Measurements from ENCODE around the gene ZMIZ1. TPM values are rescaled to one million over a fixed set of nuclear protein-coding genes. Genes with fewer than 3 reads are reported as not detected.
"Not testable (repeated sequence)": the region's sequence is repeated elsewhere in the genome, so short reads cannot be mapped to it uniquely, and the experiment has no call there.

ZMIZ1 gene
- total RNA-seq, 1 experiment from 2014 or later = 47.2 TPM

DNA sequence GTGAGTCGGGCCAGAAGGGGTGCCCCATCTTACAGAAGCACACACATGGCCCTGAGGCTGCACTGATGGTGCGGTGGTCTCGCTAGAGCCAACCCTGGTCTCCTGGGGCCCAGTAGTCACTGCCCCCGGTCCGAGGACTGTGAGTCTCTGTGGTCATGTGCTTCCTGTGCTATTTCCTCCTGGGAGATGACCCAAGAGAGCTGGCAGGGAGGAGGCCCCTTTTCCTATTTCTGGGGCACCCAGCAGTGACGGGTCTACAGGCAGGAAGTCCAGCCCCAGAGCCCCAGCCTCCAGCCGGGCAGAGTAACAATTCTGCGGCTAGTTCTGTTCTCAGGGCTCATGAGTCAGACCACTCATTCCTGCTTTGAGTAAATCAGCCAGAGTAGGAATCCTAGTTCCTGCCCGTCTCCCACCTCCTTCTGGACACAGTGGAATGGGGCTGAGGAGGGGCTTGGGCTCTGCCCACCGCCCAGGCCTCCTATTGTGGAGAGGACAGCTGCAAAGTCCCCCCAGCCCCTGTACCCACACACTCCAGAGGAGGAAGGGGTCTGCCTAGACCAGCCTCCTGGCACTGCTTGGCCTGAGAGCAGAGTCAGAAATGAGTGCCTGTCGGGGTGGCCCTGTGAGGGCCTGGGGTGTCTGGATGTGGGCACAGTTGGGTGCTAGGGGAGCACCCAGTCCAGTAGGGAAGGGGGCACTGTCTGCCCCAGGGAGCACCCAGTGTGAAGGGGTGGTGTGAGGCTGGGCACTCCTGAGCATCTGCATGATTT lies 198.0 kb downstream of the ZMIZ1 start:
- DNase-seq (ENCODE audit: low read depth) = peak; percentile 94

- no peak for DNase-seq (ENCODE audit: low read depth)
These were observed 198.7 kb downstream of the ZMIZ1 start for GRCh38 chr10:79267499-79267898.

- peak; percentile 14 for DNase-seq (ENCODE audit: low read depth)
These were observed 199.4 kb downstream of the ZMIZ1 start for GRCh38 chr10:79268161-79268601.

DNA sequence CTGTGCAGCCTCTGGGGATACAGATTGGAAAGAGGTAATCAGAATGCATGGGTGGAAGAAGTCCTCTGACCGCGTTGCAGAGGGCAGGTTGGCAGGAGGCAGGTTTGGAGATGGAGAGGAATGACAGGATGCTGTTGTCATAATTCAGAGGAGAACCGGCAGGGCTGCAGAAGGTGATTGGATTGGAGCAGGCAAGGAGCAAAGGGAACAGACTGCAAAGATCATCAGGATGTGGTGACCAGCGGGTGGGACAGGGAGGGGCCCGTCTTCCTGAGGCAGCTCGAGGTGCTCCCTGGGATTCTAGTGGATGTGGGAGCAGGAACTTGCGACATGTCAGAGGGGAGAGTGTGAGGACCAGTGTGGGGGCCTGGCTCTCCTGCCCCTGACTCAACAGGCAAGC lies 200.0 kb downstream of the ZMIZ1 start:
- DNase-seq (ENCODE audit: low read depth) = no peak

- no peak for DNase-seq (ENCODE audit: low read depth)
These were observed 200.7 kb downstream of the ZMIZ1 start for GRCh38 chr10:79269443-79269842.

GRCh38 chr10:79269969-79270368 lies 201.2 kb downstream of the ZMIZ1 start:
- no peak for DNase-seq (ENCODE audit: low read depth)

DNA sequence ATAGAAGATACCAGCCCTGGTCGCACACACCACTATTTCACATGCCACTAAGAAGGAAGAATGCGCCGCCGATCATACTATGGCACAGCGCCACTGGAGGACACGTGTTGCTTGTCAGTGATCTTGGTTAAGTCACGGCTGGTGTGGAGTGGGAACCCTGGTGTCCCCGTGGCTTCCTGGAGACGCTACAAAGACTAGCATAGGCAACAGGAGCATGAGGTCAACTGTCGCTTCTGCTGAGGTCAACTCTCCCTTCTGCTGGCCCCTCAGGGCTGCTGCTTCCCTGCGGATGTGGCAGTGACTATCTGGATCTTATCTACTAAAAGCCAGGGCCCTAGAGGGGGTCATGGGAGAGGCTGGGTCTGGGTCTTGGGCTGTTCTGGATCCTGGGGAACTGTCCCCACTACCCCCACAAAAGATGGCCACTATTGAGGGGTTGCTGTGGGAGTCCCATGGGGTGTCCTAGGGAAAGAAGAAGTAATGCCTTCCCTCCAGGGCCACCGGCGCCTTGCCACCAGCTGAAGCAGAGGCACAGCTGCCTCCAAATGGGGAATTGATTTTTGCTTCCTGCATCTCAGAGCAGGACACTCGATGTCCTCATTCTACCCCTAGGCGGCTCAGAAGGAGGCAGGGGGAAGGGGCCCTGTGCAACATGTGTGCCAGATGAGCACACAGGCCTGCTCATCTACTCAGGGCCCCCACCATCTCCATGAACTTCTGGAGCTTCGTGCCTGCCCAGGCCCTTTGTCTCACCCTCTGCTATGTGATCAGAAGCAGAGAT lies 201.9 kb downstream of the ZMIZ1 start:
- no peak for DNase-seq (ENCODE audit: low read depth)

- DNase-seq (ENCODE audit: low read depth) = no peak
These were observed 203.6 kb downstream of the ZMIZ1 start for GRCh38 chr10:79272353-79272752.

DNA sequence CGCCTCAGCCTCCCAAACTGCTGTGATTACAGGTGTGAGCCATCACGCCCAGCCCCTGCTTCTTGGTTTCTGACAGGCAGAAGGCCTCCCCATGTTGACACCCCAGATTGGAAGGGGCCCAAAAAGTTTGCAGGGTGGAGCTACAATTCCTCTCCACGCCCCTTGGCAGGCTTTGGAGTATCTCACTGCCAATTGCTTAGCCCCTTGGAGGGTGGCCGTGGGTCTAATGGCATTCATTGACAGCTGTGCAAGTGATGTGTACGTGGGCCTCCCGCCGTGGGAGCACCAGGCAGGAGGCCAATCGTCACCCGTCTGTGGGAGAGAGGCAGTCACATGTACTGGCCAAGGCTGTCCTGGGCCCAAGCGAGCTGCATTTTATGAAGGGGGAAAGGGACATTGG lies 204.8 kb downstream of the ZMIZ1 start:
- no peak for DNase-seq (ENCODE audit: low read depth)

GRCh38 chr10:79274279-79275104 lies 205.7 kb downstream of the ZMIZ1 start:
- no peak for DNase-seq (ENCODE audit: low read depth)

- DNase-seq (ENCODE audit: low read depth) = no peak
These were observed 206.3 kb downstream of the ZMIZ1 start for GRCh38 chr10:79275105-79275430.

DNA sequence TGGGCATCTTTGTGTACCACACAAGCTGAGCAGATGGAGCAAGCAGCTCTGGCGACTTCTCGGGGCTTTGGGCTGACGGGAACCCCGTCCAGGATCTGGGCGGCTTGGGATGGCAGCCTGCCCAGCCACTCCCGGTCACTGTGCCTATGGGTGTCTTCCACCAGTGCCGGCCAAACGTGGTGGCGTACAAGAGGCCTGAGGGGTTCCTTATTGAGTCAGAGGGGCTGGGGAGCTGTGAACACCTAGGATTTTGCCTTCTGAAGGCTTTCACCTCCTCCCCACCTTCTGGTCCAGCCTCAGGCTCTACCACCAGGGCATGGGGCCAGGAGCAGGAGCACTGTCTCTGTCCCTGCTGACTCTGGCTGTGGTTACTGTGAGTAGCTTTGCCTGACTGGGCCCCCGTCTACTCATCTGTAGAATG lies 206.7 kb downstream of the ZMIZ1 start:
- DNase-seq (ENCODE audit: low read depth) = no peak

GRCh38 chr10:79277579-79278269 lies 209.0 kb downstream of the ZMIZ1 start:
- no peak for DNase-seq (ENCODE audit: low read depth)

DNA sequence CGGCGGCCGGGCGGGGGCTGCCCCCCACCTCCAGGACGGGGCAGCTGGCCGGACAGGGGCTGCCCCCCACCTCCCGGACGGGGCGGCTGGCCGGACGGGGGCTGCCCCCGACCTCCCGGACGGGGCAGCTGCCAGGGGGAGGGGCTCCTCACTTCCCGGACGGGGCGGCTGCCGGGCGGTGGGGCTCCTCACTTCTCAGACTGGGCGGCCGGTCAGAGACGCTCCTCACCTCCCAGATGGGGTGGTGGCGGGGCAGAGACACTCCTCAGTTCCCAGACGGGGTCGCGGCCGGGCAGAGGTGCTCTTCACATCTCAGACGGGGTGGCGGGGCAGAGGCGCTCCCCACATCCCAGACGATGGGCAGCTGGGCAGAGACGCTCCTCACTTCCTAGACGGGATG lies 210.3 kb downstream of the ZMIZ1 start:
- DNase-seq (ENCODE audit: low read depth) = not testable (repeated sequence)

GRCh38 chr10:79280956-79281355 lies 212.2 kb downstream of the ZMIZ1 start:
- DNase-seq (ENCODE audit: low read depth) = no peak

DNA sequence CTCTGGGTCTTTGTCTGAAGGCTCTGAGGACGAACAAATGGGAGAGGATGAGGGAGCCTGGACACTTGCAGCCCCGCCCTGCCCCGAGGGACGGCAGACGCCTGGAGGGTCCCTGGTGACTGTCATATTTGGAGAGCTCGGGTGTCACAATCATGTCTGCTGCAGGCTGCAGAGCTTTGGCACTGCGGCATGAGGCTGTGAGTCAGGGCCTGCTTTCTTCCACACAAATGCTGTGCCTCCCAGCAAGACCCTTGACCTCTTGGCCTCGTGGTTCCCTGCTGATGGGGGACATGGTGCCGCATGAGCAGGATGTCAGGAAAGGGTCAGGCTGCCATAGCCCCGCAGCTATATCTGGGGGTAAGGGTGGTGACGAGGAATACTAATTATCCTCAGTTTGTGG lies 213.6 kb downstream of the ZMIZ1 start:
- no peak for DNase-seq (ENCODE audit: low read depth)

DNA sequence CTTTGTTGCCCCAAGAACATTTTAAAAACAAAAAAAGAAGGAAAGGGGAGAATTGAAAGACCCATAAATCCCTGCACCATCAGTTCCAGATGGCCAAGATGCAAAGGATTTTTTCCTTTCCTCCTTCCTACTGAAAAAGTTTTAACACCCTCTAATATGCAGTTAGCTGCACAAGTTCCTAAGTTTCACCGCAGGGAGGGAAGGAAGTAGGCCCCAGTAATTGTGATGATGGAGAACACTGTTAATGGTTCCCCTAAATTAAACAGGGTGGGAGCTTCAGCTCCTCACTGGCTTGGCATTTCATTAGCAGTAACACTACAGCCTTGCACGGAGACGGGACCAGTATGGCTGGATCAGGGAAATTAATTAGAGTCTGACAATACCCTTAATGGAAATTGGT lies 214.8 kb downstream of the ZMIZ1 start:
- DNase-seq (ENCODE audit: low read depth) = no peak

DNA sequence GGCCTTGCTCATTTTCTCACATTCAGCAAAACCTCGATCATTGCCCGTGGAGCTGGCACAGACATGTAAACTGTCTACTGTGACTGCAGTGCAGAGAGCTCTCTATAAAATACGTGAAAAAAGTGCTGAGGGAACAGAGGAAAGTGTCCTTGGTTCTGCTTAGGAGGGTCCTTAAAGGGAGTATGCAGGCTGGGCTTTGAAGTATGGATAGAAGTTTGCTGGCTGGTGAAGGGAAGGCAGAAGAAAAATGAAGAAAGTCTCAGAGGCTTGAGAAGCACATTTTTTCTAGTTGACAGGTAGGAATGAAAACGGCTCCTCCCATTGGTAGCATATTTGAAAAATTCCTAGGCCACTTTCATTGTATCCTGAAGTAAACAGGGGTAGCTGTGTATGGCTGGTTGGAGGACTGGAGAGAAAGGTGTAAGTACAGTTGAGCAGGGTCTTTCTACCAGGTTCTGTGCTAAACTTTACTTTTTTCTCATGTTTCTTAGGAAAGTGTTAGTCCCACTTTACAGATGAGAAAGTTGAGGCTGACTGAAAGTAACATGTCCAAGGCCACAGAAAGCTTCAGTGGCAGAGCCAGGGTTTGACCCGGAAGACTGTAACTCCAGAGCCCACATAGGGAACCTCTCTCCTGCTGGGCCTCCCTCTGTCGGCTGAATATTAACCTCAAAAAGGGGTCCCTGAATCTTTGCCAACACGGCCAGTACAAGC lies 215.5 kb downstream of the ZMIZ1 start:
- no peak for DNase-seq (ENCODE audit: low read depth)

GRCh38 chr10:79285315-79286197 lies 216.8 kb downstream of the ZMIZ1 start:
- no peak for DNase-seq (ENCODE audit: low read depth)

DNA sequence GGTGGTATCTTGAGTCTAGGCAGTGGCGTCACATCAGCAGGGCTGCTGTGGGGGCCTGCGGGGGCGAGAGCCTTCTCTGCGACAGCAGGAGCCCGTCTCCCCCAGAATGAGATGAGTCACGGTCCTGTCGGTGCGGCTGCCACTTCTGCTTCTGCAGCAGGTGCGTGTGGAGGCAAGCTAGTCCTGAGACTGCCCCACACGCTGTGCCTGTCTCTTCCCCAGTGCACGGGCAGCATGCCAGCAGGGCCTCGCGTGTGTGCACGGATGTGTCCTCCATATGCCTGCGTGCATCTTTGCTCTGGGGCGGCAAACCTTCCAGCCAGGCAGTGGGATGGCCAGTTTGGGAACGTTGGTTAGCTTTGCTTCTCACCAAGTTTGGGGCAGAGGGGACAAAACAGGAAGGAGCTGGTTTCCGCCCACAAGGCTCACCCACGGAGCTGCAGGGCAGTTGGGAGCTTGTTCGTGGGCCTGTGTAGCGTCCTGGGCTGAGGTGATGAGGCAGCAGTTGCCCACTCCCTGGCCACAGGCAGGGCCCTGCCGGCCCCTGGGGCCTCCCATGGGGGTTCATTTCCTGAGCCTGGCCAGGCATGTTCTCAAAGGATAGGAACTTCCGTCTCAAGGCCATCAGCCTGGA lies 217.7 kb downstream of the ZMIZ1 start:
- no peak for DNase-seq (ENCODE audit: low read depth)
